Urinary bladder (tissue), 4 donors: Measurements from ENCODE around the gene MPO. TPM values are rescaled to one million over a fixed set of nuclear protein-coding genes. Genes with fewer than 3 reads are reported as not detected.

ENCODE experiments used
- DNase-seq: peaks from one replicate; pipeline ENCODE4 v3.0.0-alpha.2; 2015; ENCODE audit errors: extremely low spot score
- H3K27ac ChIP-seq: one replicate; pipeline ENCODE4 v1.5.1; 2013; ENCODE audit warnings: low read depth, mild to moderate bottlenecking, moderate library complexity
- H3K36me3 ChIP-seq: one replicate; pipeline ENCODE4 v1.6.1; 2013; ENCODE audit warnings: mild to moderate bottlenecking, moderate library complexity; ENCODE audit not compliant: insufficient read depth
- H3K4me1 ChIP-seq: one replicate; pipeline ENCODE4 v1.6.1; 2013; ENCODE audit warnings: mild to moderate bottlenecking, moderate library complexity; ENCODE audit not compliant: insufficient read depth
- H3K4me3 ChIP-seq: one replicate; pipeline ENCODE4 v1.5.1; 2013; ENCODE audit warnings: low read depth, low read length
- WGBS: extraction: QIAGEN DNeasy Blood & Tissue Kit; methylation state at CpG from one replicate; pipeline ENCODE4 v1.1.7; 2013; 5-methylcytosine and 5-hydroxymethylcytosine counted together
- polyA plus RNA-seq: library from polyadenylated mRNA; stranded (reverse); fragments of 200-250 nt; gene quantifications from one replicate; pipeline ENCODE4 v1.2.3, GENCODE V29; 2013
- total RNA-seq: library from RNA; depleted of rRNA; stranded (reverse); fragments of >200 nt; gene quantifications from one replicate; pipeline ENCODE4 v1.2.3, GENCODE V29; 2014
- donor health status: healthy with polysubstance abuse.
- donor health status: healthy.

Gene MPO
- total and polyA plus RNA-seq, 2 donors, result 0.30 to 1.0 TPM

- Histone ChIP-seq H3K36me3 (no peaks in the 10 kb centered on the region), H3K4me1 (no peaks in the 10 kb centered on the region), H3K4me3 (no peak overlapping the region), H3K27ac (no peak overlapping the region)
- WGBS, result 85% methylated on average over 15 of the region's 15 CpGs
- no peak for DNase-seq
Measured at GRCh38 chr17:58273453-58274104, 7.2 kb downstream of the MPO start.

DNA sequence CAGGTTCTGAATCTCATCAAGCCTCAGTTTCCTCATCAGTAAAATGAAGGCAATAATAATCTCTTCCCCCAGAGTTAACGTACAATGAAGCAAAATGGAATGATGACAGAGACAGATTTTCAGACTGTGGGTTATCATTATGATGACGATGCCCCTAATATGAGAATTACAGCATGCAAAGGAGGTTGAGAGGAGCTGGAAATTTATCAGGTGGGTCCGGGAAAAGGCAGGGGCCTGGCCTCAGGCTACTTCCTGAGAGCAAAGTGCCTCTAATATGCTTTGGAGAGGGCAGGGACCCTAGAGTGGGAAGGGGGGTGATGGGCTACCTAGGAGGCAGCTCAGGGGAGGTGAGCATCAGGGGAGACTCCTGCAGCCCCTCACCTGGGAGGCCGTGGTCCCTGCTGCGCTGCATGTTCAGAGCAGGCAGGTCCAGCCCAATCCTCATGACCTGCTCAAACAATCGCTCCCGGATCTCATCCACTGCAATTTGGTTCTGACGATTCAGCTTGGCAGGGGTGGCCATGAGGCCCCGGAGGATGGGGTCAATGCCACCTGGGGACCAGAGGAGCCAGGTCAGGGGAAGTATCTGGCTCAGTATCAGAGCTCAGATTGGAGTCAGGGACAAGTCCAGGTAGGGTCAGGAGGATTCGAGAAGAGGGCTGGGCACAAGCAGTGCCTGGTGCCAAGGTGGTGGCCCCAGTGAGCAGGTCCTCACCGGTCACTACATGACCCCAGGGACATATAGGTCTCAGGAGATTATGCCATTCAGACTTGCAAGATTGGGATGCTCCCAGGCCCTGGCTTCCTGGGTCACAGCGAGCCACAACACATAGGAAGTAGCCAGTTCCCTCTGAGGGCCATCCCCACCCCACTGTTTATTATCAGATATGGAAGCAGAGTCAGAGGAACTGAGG is 8.1 kb downstream of the MPO start:
- Histone ChIP-seq H3K36me3 (no peaks in the 10 kb centered on the region), H3K4me1 (no peaks in the 10 kb centered on the region), H3K27ac (no peak overlapping the region), H3K4me3 (no peak overlapping the region)
- WGBS, result 86% methylated on average over 12 of the region's 12 CpGs
- no peak for DNase-seq

- Histone ChIP-seq H3K36me3 (no peaks in the 10 kb centered on the region), H3K27ac (no peak overlapping the region), H3K4me1 (no peaks in the 10 kb centered on the region), H3K4me3 (no peak overlapping the region)
- 92% methylated on average over 21 of the region's 21 CpGs for WGBS
- DNase-seq, result no peak
Measured at GRCh38 chr17:58271216-58271931, 9.4 kb downstream of the MPO start.

DNA sequence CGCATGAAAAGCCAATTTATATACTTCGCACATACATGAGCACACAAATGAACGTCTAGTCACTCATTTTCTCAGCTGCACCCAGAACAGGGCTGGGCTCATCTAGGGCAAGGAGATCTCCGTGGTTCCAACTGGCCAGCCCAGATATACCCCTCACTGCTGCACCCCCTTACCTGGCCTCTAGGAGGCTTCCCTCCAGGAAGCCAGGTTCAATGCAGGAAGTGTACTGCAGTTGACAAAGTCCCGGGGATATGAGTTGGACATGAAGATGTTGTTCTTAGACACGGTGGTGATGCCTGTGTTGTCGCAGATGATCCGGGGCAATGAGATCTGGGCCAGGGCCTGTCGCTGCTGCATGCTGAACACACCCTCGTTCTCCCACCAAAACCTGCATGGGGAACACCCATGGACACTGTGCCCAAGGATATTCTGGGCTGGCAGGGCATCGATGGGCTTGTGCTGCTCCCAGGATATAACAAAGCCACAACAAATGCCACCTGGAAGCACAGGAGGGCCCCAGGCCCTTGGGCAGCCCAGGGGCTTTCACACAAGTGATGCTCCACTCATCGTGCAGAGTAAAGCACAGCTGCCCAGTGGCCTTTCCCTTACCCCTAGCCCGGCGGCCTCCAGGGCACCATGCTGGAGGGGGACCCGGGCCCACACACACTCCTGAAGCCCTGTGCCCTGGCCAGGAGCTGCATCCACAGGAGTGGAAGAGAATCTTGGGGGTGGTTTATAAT is 10.1 kb downstream of the MPO start:
- Histone ChIP-seq H3K4me1 (no peaks in the 10 kb centered on the region), H3K36me3 (no peaks in the 10 kb centered on the region), H3K4me3 (no peak overlapping the region), H3K27ac (no peak overlapping the region)
- WGBS, result 84% methylated on average over 15 of the region's 15 CpGs
- DNase-seq, result no peak

DNA sequence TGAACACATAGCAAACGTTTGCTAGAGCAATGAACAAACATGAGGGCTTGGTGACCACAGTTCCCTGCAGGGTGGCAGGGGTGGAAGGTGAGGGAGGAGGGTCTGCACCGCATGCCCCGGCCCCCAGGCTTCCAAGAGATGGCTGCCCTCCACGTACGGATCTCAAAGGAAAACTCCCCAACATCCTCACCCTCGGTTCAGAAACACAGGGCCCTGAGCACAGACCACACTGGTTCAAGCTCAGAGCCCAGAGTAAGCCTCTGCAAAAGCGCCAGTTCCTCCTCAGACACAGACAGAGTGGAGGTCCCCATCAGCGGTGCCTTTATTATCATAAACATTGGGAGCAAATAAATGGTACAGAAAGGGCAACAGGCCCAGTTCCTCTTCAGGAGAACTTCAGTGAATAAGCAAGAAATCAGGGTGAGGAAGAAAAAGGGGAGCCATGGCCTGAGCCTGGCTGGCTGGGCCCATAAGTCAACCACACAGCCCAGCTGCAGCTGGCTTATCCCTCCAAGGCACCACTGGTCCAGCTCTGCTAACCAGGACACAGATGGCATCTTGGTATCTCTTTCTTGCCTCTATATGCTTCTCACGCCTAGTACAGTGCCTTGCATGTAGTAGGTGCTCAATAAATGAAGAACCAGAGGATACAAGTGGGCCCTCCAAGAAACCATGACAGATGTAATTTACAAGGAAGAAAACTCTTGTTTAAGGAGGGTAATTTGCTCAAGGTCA is 11.0 kb downstream of the MPO start:
- Histone ChIP-seq H3K27ac (no peak overlapping the region), H3K36me3 (no peaks in the 10 kb centered on the region), H3K4me1 (no peaks in the 10 kb centered on the region), H3K4me3 (no peak overlapping the region)
- 77% methylated on average over 9 of the region's 9 CpGs for WGBS
- no peak for DNase-seq

- no peak overlapping the region for H3K4me3 ChIP-seq
- DNase-seq, result no peak
- 72% methylated on average over 6 of the region's 6 CpGs for WGBS
- no peaks in the 10 kb centered on the region for H3K4me1 ChIP-seq
- H3K36me3 ChIP-seq, result no peaks in the 10 kb centered on the region
- no peak overlapping the region for H3K27ac ChIP-seq
Measured at GRCh38 chr17:58268774-58269556, 11.8 kb downstream of the MPO start.

DNA sequence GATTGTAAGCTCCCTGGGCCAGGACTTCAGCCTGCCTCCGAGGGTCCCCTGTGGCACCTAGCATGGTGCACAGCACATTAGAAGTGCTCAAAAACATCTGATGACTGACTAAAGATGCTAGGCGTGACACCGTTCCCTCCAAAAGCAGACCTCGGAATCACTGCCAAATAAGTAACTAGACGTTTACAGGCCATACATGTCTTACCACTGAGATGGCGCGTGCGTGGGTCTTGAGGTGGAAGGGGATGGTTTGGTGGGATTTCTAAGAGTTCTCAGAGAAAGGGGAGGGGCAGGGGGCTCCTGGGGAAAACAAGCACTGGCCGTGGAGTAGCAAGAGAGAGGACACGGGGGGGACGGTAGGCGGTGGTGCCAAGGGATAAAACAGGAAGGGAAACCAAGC is 12.4 kb downstream of the MPO start:
- 82% methylated on average over 12 of the region's 12 CpGs for WGBS
- DNase-seq, result no peak
- H3K4me3 ChIP-seq, result no peak overlapping the region
- H3K4me1 ChIP-seq, result no peaks in the 10 kb centered on the region
- no peaks in the 10 kb centered on the region for H3K36me3 ChIP-seq
- no peak overlapping the region for H3K27ac ChIP-seq

- 83% methylated on average over 22 of the region's 22 CpGs for WGBS
- no peaks in the 10 kb centered on the region for H3K36me3 ChIP-seq
- no peak for DNase-seq
- H3K4me1 ChIP-seq, result no peaks in the 10 kb centered on the region
- no peak overlapping the region for H3K27ac ChIP-seq
- H3K4me3 ChIP-seq, result no peak overlapping the region
Measured at GRCh38 chr17:58267347-58268324, 13.1 kb downstream of the MPO start.

GRCh38 chr17:58265902-58266875 is 14.5 kb downstream of the MPO start:
- no peak overlapping the region for H3K27ac ChIP-seq

GRCh38 chr17:58265271-58265670 is 15.5 kb downstream of the MPO start:
- WGBS, result 80% methylated on average over 4 of the region's 4 CpGs
- DNase-seq, result no peak
- Histone ChIP-seq H3K4me1 (no peaks in the 10 kb centered on the region), H3K4me3 (no peak overlapping the region), H3K27ac (no peak overlapping the region), H3K36me3 (no peaks in the 10 kb centered on the region)

More at GRCh38 chr17:58265902-58266875, 14.5 kb downstream of the MPO start:
- DNase-seq, result no peak
- Histone ChIP-seq H3K4me3 (no peak overlapping the region), H3K4me1 (no peaks in the 10 kb centered on the region), H3K36me3 (no peaks in the 10 kb centered on the region)
- 94% methylated on average over 7 of the region's 7 CpGs for WGBS
